ACC112 (cell line): Measurements from ENCODE around the gene EXOSC10.

Experiments used
- H2AFZ ChIP-seq: fragments of 200-600 bp; sonication (generic); one replicate; pipeline ENCODE4 v1.6.0; 2017; ENCODE audit warnings: antibody characterized with exemption, low read length; ENCODE audit not compliant: unreplicated experiment
- H3K27ac ChIP-seq: fragments of 200-600 bp; sonication (generic); 2 replicates; pipeline ENCODE4 v1.5.1; 2014; ENCODE audit warnings: low read depth, mild to moderate bottlenecking, antibody characterized with exemption, low read length, moderate library complexity
- H3K27me3 ChIP-seq: fragments of 200-600 bp; sonication (generic); 2 replicates; pipeline ENCODE4 v1.6.1; 2014; ENCODE audit warnings: mild to moderate bottlenecking, antibody characterized with exemption, low read length, moderate library complexity, mixed read lengths; ENCODE audit not compliant: insufficient read depth
- H3K36me3 ChIP-seq: fragments of 200-600 bp; sonication (generic); 2 replicates; pipeline ENCODE4 v1.6.1; 2016; ENCODE audit warnings: mild to moderate bottlenecking, antibody characterized with exemption, low read length, moderate library complexity, mixed read lengths; ENCODE audit not compliant: insufficient read depth
- H3K4me1 ChIP-seq: fragments of 200-600 bp; sonication (generic); one replicate; pipeline ENCODE4 v1.6.1; 2016; ENCODE audit warnings: low read length, mixed read lengths; ENCODE audit not compliant: insufficient read depth, unreplicated experiment, control insufficient read depth
- H3K4me3 ChIP-seq: fragments of 200-600 bp; sonication (generic); 2 replicates; pipeline ENCODE4 v1.5.1; 2014; ENCODE audit warnings: mild to moderate bottlenecking, low read depth, low read length
- H3K79me2 ChIP-seq: fragments of 200-600 bp; sonication (generic); one replicate; pipeline ENCODE4 v1.6.0; 2016; ENCODE audit warnings: low read length; ENCODE audit not compliant: control insufficient read depth, unreplicated experiment, insufficient read depth

EXOSC10 gene

GRCh38 chr1:11134251-11134897 is 34.7 kb upstream of the EXOSC10 start:
- Histone ChIP-seq H3K27me3 (no peaks in the 10 kb centered on the region), H3K4me3 (peak overlapping the region; percentile 24; the same call in 1 of the 2 replicates), H3K36me3 (peaks cover 12% of the 10 kb centered on the region; the same call in 1 of the 2 replicates), H3K79me2 (no peaks in the 10 kb centered on the region), H3K27ac (peak overlapping the region; percentile 5; the same call in 1 of the 2 replicates), H2AFZ (no peak overlapping the region), H3K4me1 (peaks cover 26% of the 10 kb centered on the region)

GRCh38 chr1:11132563-11133293 is 33.1 kb upstream of the EXOSC10 start:
- H3K36me3 ChIP-seq, result peaks cover 19% of the 10 kb centered on the region; the same call in 1 of the 2 replicates

GRCh38 chr1:11131816-11132215 is 32.1 kb upstream of the EXOSC10 start:
- peaks cover 28% of the 10 kb centered on the region for H3K36me3 ChIP-seq
- H2AFZ ChIP-seq, result no peak overlapping the region
- no peaks in the 10 kb centered on the region for H3K79me2 ChIP-seq
- no peak overlapping the region for H3K27ac ChIP-seq
- no peak overlapping the region for H3K4me3 ChIP-seq
- no peaks in the 10 kb centered on the region for H3K27me3 ChIP-seq
- peaks cover 15% of the 10 kb centered on the region for H3K4me1 ChIP-seq

More at GRCh38 chr1:11132563-11133293, 33.1 kb upstream of the EXOSC10 start:
- H2AFZ ChIP-seq, result no peak overlapping the region
- no peak overlapping the region for H3K27ac ChIP-seq
- no peaks in the 10 kb centered on the region for H3K79me2 ChIP-seq
- H3K4me3 ChIP-seq, result no peak overlapping the region
- H3K4me1 ChIP-seq, result peaks cover 15% of the 10 kb centered on the region
- no peaks in the 10 kb centered on the region for H3K27me3 ChIP-seq

- Histone ChIP-seq H3K4me3 (no peak overlapping the region), H2AFZ (no peak overlapping the region), H3K36me3 (peaks cover 31% of the 10 kb centered on the region), H3K27ac (no peak overlapping the region), H3K79me2 (no peaks in the 10 kb centered on the region), H3K27me3 (no peaks in the 10 kb centered on the region), H3K4me1 (peaks cover 15% of the 10 kb centered on the region)
Observed at GRCh38 chr1:11130406-11130805, 30.7 kb upstream of the EXOSC10 start.

- no peaks in the 10 kb centered on the region for H3K27me3 ChIP-seq
- H3K79me2 ChIP-seq, result no peaks in the 10 kb centered on the region
- H2AFZ ChIP-seq, result no peak overlapping the region
- H3K27ac ChIP-seq, result no peak overlapping the region
- peaks cover 10% of the 10 kb centered on the region for H3K4me1 ChIP-seq
- H3K4me3 ChIP-seq, result no peak overlapping the region
- H3K36me3 ChIP-seq, result peaks cover 31% of the 10 kb centered on the region
Observed at GRCh38 chr1:11129649-11130390, 30.2 kb upstream of the EXOSC10 start.

GRCh38 chr1:11126569-11126968 is 26.9 kb upstream of the EXOSC10 start:
- Histone ChIP-seq H2AFZ (no peak overlapping the region), H3K36me3 (peaks cover 28% of the 10 kb centered on the region), H3K4me1 (no peaks in the 10 kb centered on the region), H3K4me3 (no peak overlapping the region), H3K27me3 (no peaks in the 10 kb centered on the region), H3K79me2 (no peaks in the 10 kb centered on the region), H3K27ac (no peak overlapping the region)

GRCh38 chr1:11125931-11126330 is 26.3 kb upstream of the EXOSC10 start:
- H3K27me3 ChIP-seq, result no peaks in the 10 kb centered on the region
- no peak overlapping the region for H2AFZ ChIP-seq
- no peaks in the 10 kb centered on the region for H3K79me2 ChIP-seq
- no peak overlapping the region for H3K27ac ChIP-seq
- peaks cover 28% of the 10 kb centered on the region for H3K36me3 ChIP-seq
- no peak overlapping the region for H3K4me3 ChIP-seq
- no peaks in the 10 kb centered on the region for H3K4me1 ChIP-seq

GRCh38 chr1:11124965-11125364 is 25.3 kb upstream of the EXOSC10 start:
- Histone ChIP-seq H3K4me3 (no peak overlapping the region), H3K36me3 (peaks cover 25% of the 10 kb centered on the region), H3K27me3 (no peaks in the 10 kb centered on the region), H3K4me1 (no peaks in the 10 kb centered on the region), H3K79me2 (no peaks in the 10 kb centered on the region), H3K27ac (no peak overlapping the region), H2AFZ (no peak overlapping the region)

GRCh38 chr1:11116318-11116717 is 16.6 kb upstream of the EXOSC10 start:
- Histone ChIP-seq H3K4me3 (no peak overlapping the region), H2AFZ (no peak overlapping the region), H3K36me3 (peaks cover 17% of the 10 kb centered on the region), H3K79me2 (no peaks in the 10 kb centered on the region), H3K4me1 (no peaks in the 10 kb centered on the region), H3K27ac (no peak overlapping the region), H3K27me3 (no peaks in the 10 kb centered on the region)

GRCh38 chr1:11114966-11115365 is 15.3 kb upstream of the EXOSC10 start:
- no peak overlapping the region for H2AFZ ChIP-seq
- H3K4me3 ChIP-seq, result no peak overlapping the region
- peaks cover 22% of the 10 kb centered on the region for H3K36me3 ChIP-seq
- no peak overlapping the region for H3K27ac ChIP-seq
- H3K4me1 ChIP-seq, result no peaks in the 10 kb centered on the region
- H3K79me2 ChIP-seq, result no peaks in the 10 kb centered on the region
- no peaks in the 10 kb centered on the region for H3K27me3 ChIP-seq
